ENCODE results near the gene B3GAT1.
"Not testable (repeated sequence)": the region's sequence is repeated elsewhere in the genome, so short reads cannot be mapped to it uniquely, and the experiment has no call there.

Gene B3GAT1

GRCh38 chr11:134349802-134350355 is 62.2 kb downstream of the B3GAT1 start:
- DNase-seq: no peak

DNA sequence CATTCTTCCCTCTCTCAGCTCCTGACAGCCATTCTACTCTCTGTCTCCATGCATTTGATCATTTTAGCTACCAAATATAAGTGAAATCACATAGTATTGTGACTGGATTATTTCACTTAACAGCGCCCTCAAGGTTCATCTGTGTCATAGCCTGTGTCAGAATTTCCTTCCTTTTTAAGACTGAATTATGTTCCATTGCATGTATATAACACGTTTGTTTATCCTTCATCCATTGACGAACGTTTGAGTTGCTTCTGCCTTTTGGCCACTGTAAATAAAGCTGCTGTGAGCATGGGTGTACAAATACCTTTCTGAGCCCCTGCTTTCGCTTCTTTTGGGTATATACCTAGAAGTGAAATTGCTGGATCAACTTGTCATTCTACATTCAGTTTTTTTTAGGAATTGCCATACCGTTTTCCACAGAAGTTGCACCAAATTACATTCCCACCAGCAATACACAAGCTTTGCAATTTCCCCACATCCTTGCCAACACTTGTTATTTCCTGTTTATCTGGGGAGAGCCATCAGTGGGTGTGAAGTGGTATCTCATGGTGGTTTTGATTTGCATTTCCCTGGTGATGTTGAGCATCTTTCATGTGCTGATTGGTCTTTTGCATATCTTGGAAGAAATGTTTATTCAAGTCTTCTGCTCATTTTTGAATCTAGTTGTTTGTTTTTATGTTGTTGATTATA is 62.8 kb downstream of the B3GAT1 start:
- no peak for DNase-seq

DNA sequence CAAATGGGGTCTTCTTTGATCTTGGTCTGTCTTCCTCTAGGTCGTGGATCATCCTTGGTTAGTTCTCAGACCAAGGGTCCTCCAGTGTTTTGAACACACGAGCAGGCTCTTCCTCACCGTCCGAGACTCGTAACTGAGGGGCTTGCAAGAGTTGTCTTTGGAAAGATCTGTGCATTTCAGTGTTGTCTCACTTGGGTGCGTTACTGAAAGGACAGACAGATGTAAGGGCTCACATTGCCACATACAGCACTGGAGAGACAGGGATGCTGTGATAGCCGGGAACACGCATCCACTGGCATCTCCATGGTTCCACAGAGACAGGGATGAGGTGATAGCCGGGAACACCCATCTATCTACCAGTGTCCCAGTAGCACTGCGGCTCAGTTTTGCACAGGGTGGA is 64.6 kb downstream of the B3GAT1 start:
- DNase-seq: no peak

DNA sequence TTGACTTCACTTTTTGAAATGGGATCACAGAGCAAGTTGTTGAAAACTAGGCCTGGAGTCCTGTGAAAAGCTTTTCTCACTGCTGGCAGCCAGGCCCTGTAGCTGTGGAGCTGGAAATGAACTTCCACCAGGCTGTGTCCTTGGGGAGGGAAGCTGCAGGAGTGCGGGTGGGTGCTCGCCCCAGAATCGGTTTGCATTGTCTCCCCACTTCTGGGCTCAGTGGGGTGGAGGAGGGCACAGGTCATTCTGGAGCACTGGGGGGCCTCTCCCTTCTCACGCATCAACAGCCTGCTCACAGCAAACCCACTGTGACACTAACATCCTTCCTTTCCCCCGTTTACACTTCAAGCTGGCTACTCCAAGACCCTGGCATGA is 65.1 kb downstream of the B3GAT1 start:
- DNase-seq: no peak

GRCh38 chr11:134346101-134346975 is 65.7 kb downstream of the B3GAT1 start:
- no peak for DNase-seq

- no peak for DNase-seq
Measured at GRCh38 chr11:134345237-134345550, 66.8 kb downstream of the B3GAT1 start.

DNA sequence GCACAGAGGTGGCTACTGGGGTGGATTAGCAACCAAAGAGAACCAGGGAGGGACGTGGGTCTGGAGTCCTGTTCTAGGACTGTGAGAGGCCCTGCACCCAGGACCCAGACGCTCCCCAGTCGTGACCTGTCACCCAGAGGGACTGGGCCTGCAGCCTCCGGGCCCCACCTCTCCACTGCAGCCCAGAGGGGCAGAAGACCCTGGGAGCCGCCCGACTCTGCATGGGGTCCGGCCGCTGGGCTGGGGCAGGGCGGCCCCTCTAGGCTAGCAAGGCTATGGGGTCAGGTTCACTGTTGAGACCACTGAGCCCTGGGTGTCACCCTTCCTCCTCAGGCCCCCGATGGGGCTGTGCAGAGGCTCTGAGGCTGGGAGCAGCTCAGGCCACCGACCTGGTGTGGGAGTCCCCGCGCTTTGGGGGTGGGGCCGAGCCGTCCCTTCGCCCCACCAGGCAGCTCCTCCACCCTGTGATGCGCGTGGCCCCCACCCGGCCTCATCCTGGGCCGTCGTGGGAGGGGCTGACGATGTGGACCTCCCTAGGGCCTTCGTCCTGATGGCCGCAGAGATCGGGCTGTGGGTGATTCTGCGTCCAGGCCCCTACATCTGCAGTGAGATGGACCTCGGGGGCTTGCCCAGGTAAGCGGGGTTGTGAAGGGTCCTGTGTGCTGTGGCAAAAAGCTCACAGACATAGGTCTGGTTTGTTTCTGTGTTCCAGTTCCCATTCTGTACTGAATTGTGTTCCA is 67.4 kb downstream of the B3GAT1 start:
- not testable (repeated sequence) for DNase-seq

GRCh38 chr11:134343646-134344045 is 68.4 kb downstream of the B3GAT1 start:
- DNase-seq: no peak

DNA sequence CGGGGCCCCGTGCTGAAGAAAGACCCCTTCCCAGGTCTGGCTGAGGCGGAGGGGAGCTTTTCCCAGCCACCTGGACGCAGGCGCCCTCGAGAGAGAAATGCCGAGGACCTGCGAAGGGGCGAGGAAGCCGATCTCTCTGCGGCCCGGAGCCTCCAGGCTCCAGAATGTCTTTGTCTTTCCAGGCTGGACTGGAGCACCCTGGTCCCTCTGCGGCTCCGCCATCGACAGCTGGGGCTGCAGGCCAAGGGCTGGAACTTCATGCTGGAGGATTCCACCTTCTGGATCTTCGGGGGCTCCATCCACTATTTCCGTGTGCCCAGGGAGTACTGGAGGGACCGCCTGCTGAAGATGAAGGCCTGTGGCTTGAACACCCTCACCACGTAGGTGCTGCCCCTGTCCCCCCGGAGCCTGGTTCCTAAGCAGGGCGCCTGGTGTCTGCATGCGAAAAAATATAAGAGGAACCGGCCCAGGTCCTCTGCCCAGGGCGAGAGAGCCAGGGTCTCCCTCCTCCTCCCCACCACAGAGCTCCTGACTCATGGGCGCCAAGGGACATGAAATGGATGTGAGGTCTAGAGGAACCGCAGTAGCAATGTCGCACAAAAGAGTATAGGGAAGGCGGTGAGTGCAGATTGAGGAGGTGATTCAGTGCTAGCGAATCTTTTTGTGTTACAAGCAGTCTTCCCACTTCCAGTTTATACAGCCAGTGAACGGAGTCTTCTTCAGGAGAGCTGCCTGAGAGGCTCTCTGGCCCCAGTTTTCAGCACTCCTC is 69.3 kb downstream of the B3GAT1 start:
- DNase-seq: no peak

DNA sequence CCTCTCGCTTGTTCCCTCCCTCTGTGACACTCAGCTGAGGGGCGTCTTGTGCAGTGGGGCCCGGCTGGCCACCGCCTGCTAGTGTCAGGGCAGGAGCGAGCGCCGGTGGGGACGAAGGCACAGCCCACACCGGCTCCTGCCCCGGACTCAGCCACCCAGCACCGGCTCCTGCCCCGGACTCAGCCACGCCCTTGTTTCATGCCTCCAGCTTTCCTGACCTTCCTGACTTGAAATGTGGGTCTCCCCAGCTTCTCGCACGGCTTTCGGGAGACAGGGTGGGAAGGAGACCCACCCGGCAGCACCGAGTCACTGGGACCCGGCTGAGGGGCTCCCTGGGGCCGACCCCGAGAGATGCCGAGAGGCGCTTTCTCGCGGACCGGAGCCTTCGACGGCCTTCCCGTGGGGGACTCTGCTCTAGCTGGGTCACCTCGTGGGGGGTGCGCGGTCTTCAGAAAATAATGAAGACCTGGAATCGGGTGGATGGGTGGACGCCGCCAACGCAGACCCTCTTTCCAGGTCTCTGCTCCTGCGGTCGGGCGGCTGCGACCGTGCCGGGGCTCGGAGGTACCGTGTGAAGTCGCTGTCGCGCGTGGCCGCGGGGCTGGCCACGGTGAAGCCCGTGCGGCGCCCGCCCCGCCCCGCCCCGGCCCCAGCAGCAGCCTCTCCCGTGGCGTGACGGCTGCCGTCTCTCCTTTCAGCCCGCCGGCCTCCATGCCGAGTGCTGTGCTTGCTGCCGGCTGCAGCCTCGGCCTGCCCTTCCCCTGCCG is 70.1 kb downstream of the B3GAT1 start:
- DNase-seq: no peak

DNA sequence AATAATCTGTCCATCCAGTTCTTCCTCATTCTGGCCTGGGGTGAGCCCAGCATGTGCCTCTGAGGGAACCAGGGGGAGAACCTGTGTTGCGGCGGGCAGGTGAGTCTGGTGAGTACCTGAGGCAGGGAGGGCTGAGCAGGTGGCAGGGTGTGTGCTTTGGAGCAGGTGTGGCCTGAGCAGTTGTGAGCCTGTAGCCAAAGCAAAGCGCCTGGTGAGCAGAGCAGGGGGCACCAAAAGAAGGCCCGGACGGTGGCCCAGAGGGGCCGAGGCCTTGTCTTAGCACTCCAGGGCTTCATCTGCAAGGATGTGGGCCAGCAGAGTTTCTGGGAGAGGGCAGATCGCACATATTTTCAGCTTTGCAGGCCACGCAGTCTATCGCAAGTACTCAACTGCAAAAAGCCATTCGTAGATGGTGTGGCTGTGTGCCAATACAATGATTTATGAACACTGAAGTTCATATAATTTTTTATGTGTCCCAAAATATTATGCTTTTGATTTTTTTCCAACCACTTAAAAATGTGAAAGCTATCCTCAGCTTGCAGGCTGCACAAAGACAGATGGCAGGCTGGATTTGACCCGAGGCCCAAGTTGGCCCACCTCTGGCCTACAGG is 71.6 kb downstream of the B3GAT1 start:
- no peak for DNase-seq

- no peak for DNase-seq
Measured at GRCh38 chr11:134339756-134340155, 72.3 kb downstream of the B3GAT1 start.

DNA sequence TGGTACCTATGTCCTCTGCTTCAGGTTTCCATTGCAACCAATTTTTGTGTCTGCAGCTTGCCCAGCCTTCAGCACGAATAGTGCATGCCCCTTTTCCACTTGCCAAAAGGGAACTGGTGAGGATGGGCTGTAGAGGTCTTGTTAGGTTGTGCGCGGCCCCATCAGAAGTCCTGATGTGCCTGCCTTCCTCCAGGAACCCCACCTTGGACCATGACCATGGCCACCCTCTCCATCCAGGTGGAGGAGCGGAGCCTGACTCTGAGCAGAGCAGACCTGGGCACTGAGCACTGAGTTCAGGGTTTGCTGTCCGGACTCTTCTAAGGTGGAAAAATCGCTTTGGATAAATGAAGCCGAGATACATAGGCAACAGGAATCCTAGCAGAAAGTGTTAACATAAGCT is 73.4 kb downstream of the B3GAT1 start:
- DNase-seq: no peak

DNA sequence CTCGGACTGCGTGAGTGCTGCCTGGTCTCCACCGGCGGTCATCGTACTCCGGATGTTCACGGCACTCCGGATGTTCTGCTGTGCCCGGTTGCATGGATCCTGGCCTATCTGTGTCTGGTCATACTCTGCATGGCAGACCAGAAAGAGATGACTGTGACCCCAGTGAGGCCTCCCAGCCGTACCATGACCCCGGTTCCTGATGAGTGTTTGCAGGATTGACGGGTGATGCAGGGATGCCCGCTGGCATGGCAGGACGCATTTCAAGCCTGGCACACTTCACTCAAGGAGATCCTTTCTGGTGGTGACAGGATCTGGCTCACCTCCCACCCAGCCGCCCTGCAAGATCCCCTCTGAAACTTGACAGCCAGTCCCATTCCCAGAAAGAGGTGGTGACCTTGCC is 74.0 kb downstream of the B3GAT1 start:
- no peak for DNase-seq

DNA sequence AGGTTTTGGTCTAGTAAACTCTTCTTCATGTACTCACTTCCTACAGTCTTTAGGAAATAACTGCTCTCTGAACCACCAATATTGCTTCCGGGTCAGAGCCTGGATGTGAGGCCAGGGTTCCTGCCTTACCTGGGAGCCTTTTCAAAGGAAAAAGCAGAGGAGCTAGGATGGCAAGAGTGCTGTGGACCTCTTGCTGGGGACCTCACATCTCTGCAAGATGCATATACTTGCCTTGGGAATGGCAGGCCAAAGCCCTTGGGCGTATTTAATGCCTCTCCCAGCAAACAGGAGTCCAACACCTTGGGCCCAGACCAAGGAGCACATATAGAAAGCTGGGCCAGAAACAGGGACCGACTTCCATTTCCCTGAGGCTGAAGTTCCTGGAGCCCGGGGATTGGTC is 75.0 kb downstream of the B3GAT1 start:
- DNase-seq: no peak

DNA sequence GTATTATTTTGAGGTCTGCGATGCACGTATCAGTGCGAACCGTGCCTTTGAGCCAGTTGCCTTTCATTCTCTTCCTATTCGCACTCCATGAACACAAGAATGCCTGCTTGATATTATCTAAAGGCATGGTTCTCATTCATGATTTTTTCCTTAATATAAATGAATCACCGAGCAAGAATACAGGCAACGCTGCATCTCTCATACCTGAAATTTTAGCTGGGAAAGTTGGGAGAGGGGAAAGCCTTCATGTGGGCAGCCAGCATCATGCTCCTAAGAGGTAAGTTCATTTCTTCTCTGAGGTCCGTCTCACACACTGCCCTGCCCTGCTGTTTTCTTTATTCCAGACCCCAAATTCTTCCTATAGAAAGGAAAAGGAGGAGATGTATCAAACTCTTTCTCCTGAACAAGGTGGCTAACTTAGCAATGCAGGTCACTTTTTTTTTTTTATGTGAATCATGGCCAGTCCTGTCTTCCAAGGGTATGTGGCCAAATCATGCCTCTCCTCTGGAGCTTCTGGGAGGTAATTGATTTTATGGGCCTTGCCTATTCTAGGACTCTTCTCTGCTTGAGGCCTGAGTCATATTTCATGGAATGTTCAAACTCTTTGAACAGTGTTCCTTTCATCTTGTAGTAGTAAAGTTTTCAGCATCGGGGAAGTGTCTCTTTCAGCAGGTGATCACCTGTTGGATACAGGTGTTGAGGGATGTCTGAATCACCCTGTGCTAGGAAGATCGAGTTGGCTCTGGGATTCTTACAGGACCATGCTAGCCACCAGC is 77.1 kb downstream of the B3GAT1 start:
- no peak for DNase-seq

DNA sequence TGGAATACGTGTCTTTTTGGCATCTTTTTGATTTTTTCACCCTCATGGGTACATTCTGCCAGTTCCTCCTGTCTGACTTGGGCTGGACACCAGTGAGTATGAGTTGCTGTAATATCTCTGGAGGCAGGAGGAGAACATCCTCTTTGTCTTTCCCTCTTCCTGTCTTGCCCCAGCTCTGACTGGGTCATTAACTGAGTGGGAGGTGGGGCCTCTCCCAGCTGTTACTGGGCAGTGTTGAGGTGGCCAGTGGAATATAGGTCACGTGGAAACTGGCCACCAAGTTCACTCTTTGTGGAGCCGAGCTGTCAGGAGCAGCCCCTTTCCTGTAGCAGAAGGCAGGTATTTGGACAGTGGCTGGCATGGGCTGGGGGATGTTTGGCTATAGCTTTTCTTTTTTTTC is 78.1 kb downstream of the B3GAT1 start:
- no peak for DNase-seq

DNA sequence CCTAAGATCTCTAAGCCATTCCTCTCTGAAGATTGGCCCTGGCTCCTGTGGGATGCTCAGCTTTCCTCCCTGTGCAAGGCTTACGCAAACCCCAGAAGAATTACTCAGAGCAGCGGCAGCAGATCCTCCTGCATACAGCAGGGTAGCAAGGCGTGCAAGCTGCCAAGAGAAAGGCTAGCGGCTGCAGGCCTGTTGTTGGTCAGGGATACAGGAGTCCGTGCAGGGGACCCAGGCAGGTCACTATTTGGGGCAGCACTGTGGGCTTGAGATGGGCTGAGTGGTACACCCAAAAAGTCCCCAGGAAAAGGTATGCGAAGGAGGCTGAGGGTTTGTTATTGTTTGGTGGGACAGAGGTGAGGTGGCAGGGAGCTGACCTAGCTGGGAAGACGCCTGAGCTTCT is 78.7 kb downstream of the B3GAT1 start:
- DNase-seq: no peak

- DNase-seq: no peak
Measured at GRCh38 chr11:134332782-134333181, 79.3 kb downstream of the B3GAT1 start.

GRCh38 chr11:134332189-134332631 is 79.8 kb downstream of the B3GAT1 start:
- no peak for DNase-seq
